HG02642 (cell line): ENCODE results near the gene PRSS27.
"Not testable (repeated sequence)": the region's sequence is repeated elsewhere in the genome, so short reads cannot be mapped to it uniquely, and the experiment has no call there.

Experiments used
- ATAC-seq: cut with Tn5 transposase; IDR thresholded peaks from one replicate; pipeline ENCODE4 v1.9.1; 2021; ENCODE audit warnings: mild to moderate bottlenecking; ENCODE audit not compliant: unreplicated experiment, poor library complexity

The PRSS27 gene

GRCh38 chr16:2699791-2700600, 20.0 kb downstream of the PRSS27 start:
- ATAC-seq: no peak

GRCh38 chr16:2698965-2699750, 20.9 kb downstream of the PRSS27 start:
- ATAC-seq: no peak

GRCh38 chr16:2698103-2698870, 21.7 kb downstream of the PRSS27 start:
- ATAC-seq: no peak

GRCh38 chr16:2697401-2697948, 22.5 kb downstream of the PRSS27 start:
- no peak for ATAC-seq

GRCh38 chr16:2696601-2697250, 23.3 kb downstream of the PRSS27 start:
- not testable (repeated sequence) for ATAC-seq

GRCh38 chr16:2692948-2693651, 26.9 kb downstream of the PRSS27 start:
- no peak for ATAC-seq

GRCh38 chr16:2692251-2692947, 27.6 kb downstream of the PRSS27 start:
- no peak for ATAC-seq

GRCh38 chr16:2691491-2692248, 28.4 kb downstream of the PRSS27 start:
- no peak for ATAC-seq

- no peak for ATAC-seq
Measured at GRCh38 chr16:2690852-2691251, 29.2 kb downstream of the PRSS27 start.

GRCh38 chr16:2689968-2690801, 29.8 kb downstream of the PRSS27 start:
- no peak for ATAC-seq

GRCh38 chr16:2689422-2689821, 30.6 kb downstream of the PRSS27 start:
- ATAC-seq: not testable (repeated sequence)

GRCh38 chr16:2687531-2688308, 32.3 kb downstream of the PRSS27 start:
- no peak for ATAC-seq

GRCh38 chr16:2686912-2687507, 33.0 kb downstream of the PRSS27 start:
- peak; percentile 35 for ATAC-seq

GRCh38 chr16:2686075-2686474, 33.9 kb downstream of the PRSS27 start:
- ATAC-seq: peak; percentile 22

GRCh38 chr16:2683041-2683440, 37.0 kb downstream of the PRSS27 start:
- not testable (repeated sequence) for ATAC-seq
